ENCODE results near the gene EIF2B5. TPM values are rescaled to one million over a fixed set of nuclear protein-coding genes. Genes with fewer than 3 reads are reported as not detected.

EIF2B5 gene
- polyA plus RNA-seq, 1 donor (not counting 4 experiments of a cell fraction or from before 2014, with no cell fraction given): 37.9 TPM

- no peaks in the 10 kb centered on the region for H4K20me1 ChIP-seq (ENCODE audit: control insufficient read depth, extremely low read depth, insufficient read depth, low read length)
- no peaks in the 10 kb centered on the region for H3K27me3 ChIP-seq (ENCODE audit: control insufficient read depth, extremely low read depth, insufficient read depth, low read length)
- H3K27ac ChIP-seq (ENCODE audit: control insufficient read depth, insufficient read depth, low read length): no peak overlapping the region
- peak overlapping the region; percentile 58 for H2AFZ ChIP-seq (ENCODE audit: control insufficient read depth, low read length)
- H3K9me1 ChIP-seq (ENCODE audit: control insufficient read depth, extremely low read depth, insufficient read depth, low read length): no peaks in the 10 kb centered on the region
- no peaks in the 10 kb centered on the region for H3K9me3 ChIP-seq (ENCODE audit: control insufficient read depth, low read depth, low read length)
- DNase-seq (ENCODE audit: low read depth, low spot score) (no peak), FAIRE-seq (no peak)
- H3K79me2 ChIP-seq (ENCODE audit: control insufficient read depth, insufficient read depth, low read length): no peaks in the 10 kb centered on the region
- dilution Hi-C loops (cut with MboI; ENCODE audit: extremely low pct_ligation_motif_present, low sequenced_read_pairs): no loop called here
- H3K36me3 ChIP-seq (ENCODE audit: control insufficient read depth in 2 of 2, extremely low read depth in 1 of 2, insufficient read depth in 2 of 2, low read length in 2 of 2): no peaks in the 10 kb centered on the region
- H3K4me3 ChIP-seq (ENCODE audit: control insufficient read depth in 2 of 3, extremely low read depth in 1 of 3, insufficient read depth in 2 of 3, low read depth in 1 of 3, low read length in 3 of 3): no peak overlapping the region
- no peak overlapping the region for H3K4me2 ChIP-seq (ENCODE audit: control insufficient read depth, extremely low read depth, insufficient read depth, low read depth, low read length)
- no peak overlapping the region for H3K9ac ChIP-seq (ENCODE audit: control insufficient read depth, extremely low read depth, insufficient read depth, low read length)
- H3K4me1 ChIP-seq (ENCODE audit: control insufficient read depth, extremely low read depth, insufficient read depth, low read length): peaks cover 5% of the 10 kb centered on the region
- TF ChIP-seq EZH2 (IDR thresholded peaks at IDR 0.05; ENCODE audit: low read length) (no peak), CTCF (optimal IDR thresholded peaks at IDR 0.05 in 1 of 3, IDR thresholded peaks at IDR 0.05 in 1 of 3, conservative IDR thresholded peaks at IDR 0.05 in 1 of 3; ENCODE audit: extremely low read depth in 1 of 3, insufficient read depth in 2 of 3, low read length in 3 of 3) (peak; percentile 40 to 58 (median 52))
These were observed 6.1 kb upstream of the EIF2B5 start for GRCh38 chr3:184129012-184129411.

GRCh38 chr3:184132945-184133344 is 2.2 kb upstream of the EIF2B5 start:
- H3K27me3 ChIP-seq (ENCODE audit: control insufficient read depth, extremely low read depth, insufficient read depth, low read length): no peaks in the 10 kb centered on the region
- peaks cover 31% of the 10 kb centered on the region for H3K79me2 ChIP-seq (ENCODE audit: control insufficient read depth, insufficient read depth, low read length)
- H4K20me1 ChIP-seq (ENCODE audit: control insufficient read depth, extremely low read depth, insufficient read depth, low read length): no peaks in the 10 kb centered on the region
- H3K9me1 ChIP-seq (ENCODE audit: control insufficient read depth, extremely low read depth, insufficient read depth, low read length): no peaks in the 10 kb centered on the region
- peaks cover 17% of the 10 kb centered on the region for H3K4me1 ChIP-seq (ENCODE audit: control insufficient read depth, extremely low read depth, insufficient read depth, low read length)
- no peak for TF ChIP-seq EZH2 (IDR thresholded peaks at IDR 0.05; ENCODE audit: low read length)
- dilution Hi-C loops (cut with MboI; ENCODE audit: extremely low pct_ligation_motif_present, low sequenced_read_pairs): no loop called here
- no peak overlapping the region for H2AFZ ChIP-seq (ENCODE audit: control insufficient read depth, low read length)
- H3K4me2 ChIP-seq (ENCODE audit: control insufficient read depth, extremely low read depth, insufficient read depth, low read depth, low read length): no peak overlapping the region
- H3K4me3 ChIP-seq (ENCODE audit: control insufficient read depth in 2 of 3, extremely low read depth in 1 of 3, insufficient read depth in 2 of 3, low read depth in 1 of 3, low read length in 3 of 3): no peak overlapping the region
- H3K9ac ChIP-seq (ENCODE audit: control insufficient read depth, extremely low read depth, insufficient read depth, low read length): no peak overlapping the region
- no peaks in the 10 kb centered on the region for H3K9me3 ChIP-seq (ENCODE audit: control insufficient read depth, low read depth, low read length)
- no peak for DNase-seq (ENCODE audit: low read depth, low spot score)
- FAIRE-seq: no peak
- no peak overlapping the region for H3K27ac ChIP-seq (ENCODE audit: control insufficient read depth, insufficient read depth, low read length)
- peaks cover 0 to 1% of the 10 kb centered on the region in 2 experiments for H3K36me3 ChIP-seq (ENCODE audit: control insufficient read depth in 2 of 2, extremely low read depth in 1 of 2, insufficient read depth in 2 of 2, low read length in 2 of 2)
